Measurements from ENCODE around the gene AGBL4. TPM values are rescaled to one million over a fixed set of nuclear protein-coding genes. Genes with fewer than 3 reads are reported as not detected.
"Not testable (repeated sequence)": the region's sequence is repeated elsewhere in the genome, so short reads cannot be mapped to it uniquely, and the experiment has no call there.

The AGBL4 gene
- total RNA-seq, 2 experiments from 2014 or later = not detected

GRCh38 chr1:49036700-49037099 lies 987.1 kb downstream of the AGBL4 start:
- no peaks in the 10 kb centered on the region for H3K27me3 Mint-ChIP-seq
- no peaks in the 10 kb centered on the region for H3K9me3 Mint-ChIP-seq
- H3K4me1 Mint-ChIP-seq = no peaks in the 10 kb centered on the region
- no peak overlapping the region for H3K27ac Mint-ChIP-seq
- CTCF ChIA-PET = no interaction called here
- POLR2A ChIA-PET = no interaction called here
- no peak overlapping the region for H3K4me3 Mint-ChIP-seq
- H3K36me3 Mint-ChIP-seq (ENCODE audit: low read depth) = no peaks in the 10 kb centered on the region
- no peak for DNase-seq

DNA sequence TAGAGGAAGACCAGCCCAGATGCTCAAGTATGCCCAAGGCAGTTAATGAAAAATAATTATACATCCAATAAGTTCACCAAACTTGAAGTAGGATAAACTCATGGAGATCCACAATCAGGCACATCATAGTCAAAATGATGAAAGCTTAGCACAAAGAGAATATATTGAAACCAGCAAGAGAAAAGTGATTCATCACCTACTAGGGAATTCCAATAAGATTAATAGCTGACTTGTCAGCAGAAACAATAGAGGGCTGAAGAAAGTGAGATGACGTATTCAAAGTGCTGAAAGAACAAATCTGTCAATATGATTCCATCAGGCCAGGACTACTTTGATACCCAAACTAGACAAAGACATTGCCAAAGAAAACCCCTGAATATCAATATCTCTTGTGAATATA lies 995.4 kb downstream of the AGBL4 start:
- peaks cover 5% of the 10 kb centered on the region for H3K9me3 Mint-ChIP-seq
- H3K4me1 Mint-ChIP-seq = no peaks in the 10 kb centered on the region
- no peaks in the 10 kb centered on the region for H3K27me3 Mint-ChIP-seq
- no peak overlapping the region for H3K4me3 Mint-ChIP-seq
- CTCF ChIA-PET = no interaction called here
- H3K27ac Mint-ChIP-seq = no peak overlapping the region
- no peaks in the 10 kb centered on the region for H3K36me3 Mint-ChIP-seq (ENCODE audit: low read depth)
- DNase-seq = no peak
- POLR2A ChIA-PET = no interaction called here

GRCh38 chr1:49026230-49026811 lies 997.4 kb downstream of the AGBL4 start:
- CTCF ChIA-PET = no interaction called here
- peaks cover 5% of the 10 kb centered on the region for H3K9me3 Mint-ChIP-seq
- H3K4me3 Mint-ChIP-seq = no peak overlapping the region
- DNase-seq = no peak
- POLR2A ChIA-PET = no interaction called here
- no peaks in the 10 kb centered on the region for H3K27me3 Mint-ChIP-seq
- H3K4me1 Mint-ChIP-seq = no peaks in the 10 kb centered on the region
- no peak overlapping the region for H3K27ac Mint-ChIP-seq
- no peaks in the 10 kb centered on the region for H3K36me3 Mint-ChIP-seq (ENCODE audit: low read depth)

DNA sequence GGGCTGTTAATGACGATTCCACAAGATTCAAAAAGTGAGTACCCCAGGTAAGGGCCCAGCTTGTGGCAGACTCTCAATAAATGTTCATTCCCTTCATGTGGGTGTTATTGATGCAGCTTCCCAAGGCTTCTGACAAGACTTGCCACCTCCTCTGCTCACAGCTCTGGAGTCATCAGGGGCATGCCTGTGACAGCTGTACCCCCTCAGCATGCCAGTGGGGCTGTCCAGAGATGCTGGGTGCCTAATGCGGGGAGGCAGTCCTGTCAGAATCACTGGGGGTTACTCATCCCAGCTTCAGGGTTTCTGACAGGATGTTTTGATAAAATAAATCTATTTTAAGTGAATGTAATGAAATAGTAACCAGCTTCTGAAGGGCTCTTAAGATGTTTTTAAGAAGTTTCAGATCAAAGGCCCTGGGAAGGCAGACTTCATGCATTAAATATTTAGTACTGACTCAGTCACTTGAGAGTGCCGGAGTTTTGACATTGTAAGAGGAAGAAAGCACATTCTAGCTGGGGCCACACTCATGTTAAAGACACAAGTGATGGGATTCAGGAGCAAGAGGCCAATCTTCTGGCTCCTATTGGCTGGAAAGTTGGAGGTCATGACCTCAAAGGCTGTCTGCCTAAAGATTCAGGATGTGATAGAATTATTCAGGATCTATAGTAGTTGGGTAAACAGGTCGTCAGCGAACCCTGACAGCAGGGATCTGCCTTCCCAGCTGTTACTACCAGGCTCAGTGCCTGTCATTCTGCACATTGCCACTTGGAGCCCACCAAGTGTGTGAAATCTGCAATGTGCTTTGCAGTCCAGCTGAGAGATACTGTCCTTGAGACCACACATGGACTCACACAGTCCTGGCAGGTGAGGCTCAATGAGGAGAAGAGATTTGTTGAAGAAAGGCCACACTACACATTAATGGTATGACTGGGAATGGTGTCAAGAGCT lies 1007.5 kb downstream of the AGBL4 start:
- H3K9me3 Mint-ChIP-seq = no peaks in the 10 kb centered on the region
- POLR2A ChIA-PET = no interaction called here
- no peaks in the 10 kb centered on the region for H3K27me3 Mint-ChIP-seq
- no peaks in the 10 kb centered on the region for H3K36me3 Mint-ChIP-seq (ENCODE audit: low read depth)
- no peak for DNase-seq
- no peak overlapping the region for H3K4me3 Mint-ChIP-seq
- H3K27ac Mint-ChIP-seq = no peak overlapping the region
- CTCF ChIA-PET = no interaction called here
- no peaks in the 10 kb centered on the region for H3K4me1 Mint-ChIP-seq

GRCh38 chr1:49013079-49013478 lies 1010.7 kb downstream of the AGBL4 start:
- POLR2A ChIA-PET = no interaction called here
- Mint-ChIP-seq H3K27ac (no peak overlapping the region), H3K4me1 (no peaks in the 10 kb centered on the region), H3K9me3 (no peaks in the 10 kb centered on the region), H3K4me3 (no peak overlapping the region), H3K27me3 (no peaks in the 10 kb centered on the region), H3K36me3 (ENCODE audit: low read depth) (no peaks in the 10 kb centered on the region)
- CTCF ChIA-PET = no interaction called here
- no peak for DNase-seq

DNA sequence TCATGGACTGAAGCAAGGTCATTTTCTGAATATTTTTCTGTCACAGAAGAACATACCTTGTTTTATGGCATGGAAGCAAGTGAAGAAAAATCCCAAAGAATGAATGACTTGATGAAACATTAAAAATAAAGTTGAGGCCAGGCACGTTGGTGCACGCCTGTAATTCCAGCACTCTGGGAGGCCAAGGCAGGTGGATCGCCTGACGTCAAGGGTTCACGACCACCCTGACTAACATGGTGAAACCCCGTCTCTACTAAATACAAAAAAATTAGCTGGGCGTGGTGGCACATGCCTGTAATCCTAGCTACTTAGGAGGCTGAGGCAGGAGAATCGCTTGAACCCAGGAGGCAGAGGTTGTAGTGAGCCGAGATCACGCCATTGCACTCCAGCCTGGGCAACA lies 1020.8 kb downstream of the AGBL4 start:
- POLR2A ChIA-PET; H3K27me3 Mint-ChIP-seq; H3K9me3 Mint-ChIP-seq; DNase-seq; H3K36me3 Mint-ChIP-seq (ENCODE audit: low read depth); CTCF ChIA-PET; H3K27ac Mint-ChIP-seq; H3K4me1 Mint-ChIP-seq; H3K4me3 Mint-ChIP-seq: not testable (repeated sequence)

GRCh38 chr1:48999321-48999720 lies 1024.4 kb downstream of the AGBL4 start:
- H3K9me3 Mint-ChIP-seq = peaks cover under 1% of the 10 kb centered on the region
- H3K4me3 Mint-ChIP-seq = no peak overlapping the region
- no peak for DNase-seq
- ChIA-PET POLR2A (no interaction called here), CTCF (no interaction called here)
- no peaks in the 10 kb centered on the region for H3K4me1 Mint-ChIP-seq
- no peaks in the 10 kb centered on the region for H3K27me3 Mint-ChIP-seq
- no peak overlapping the region for H3K27ac Mint-ChIP-seq
- no peaks in the 10 kb centered on the region for H3K36me3 Mint-ChIP-seq (ENCODE audit: low read depth)

DNA sequence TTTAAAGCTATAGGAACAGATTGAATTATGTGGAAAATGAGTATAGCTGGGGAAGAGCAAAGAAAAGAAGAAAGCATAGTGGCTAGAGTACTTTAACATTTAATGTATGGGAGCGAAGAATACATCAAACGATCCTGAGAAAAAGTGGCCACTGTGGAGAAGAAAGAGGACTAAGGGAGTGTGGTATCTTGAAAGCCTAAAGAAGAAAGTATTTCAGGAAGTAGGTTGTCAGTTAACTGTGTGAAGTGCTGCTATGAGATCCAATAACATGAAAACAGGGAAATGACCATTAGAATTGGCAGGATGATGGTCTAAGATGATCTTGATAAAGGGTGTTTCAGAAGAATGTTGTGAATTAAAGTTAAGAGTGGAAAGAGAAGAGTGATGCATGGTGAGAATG lies 1027.4 kb downstream of the AGBL4 start:
- no peak overlapping the region for H3K27ac Mint-ChIP-seq
- no peaks in the 10 kb centered on the region for H3K27me3 Mint-ChIP-seq
- no peaks in the 10 kb centered on the region for H3K9me3 Mint-ChIP-seq
- no peak for DNase-seq
- no peaks in the 10 kb centered on the region for H3K36me3 Mint-ChIP-seq (ENCODE audit: low read depth)
- no peaks in the 10 kb centered on the region for H3K4me1 Mint-ChIP-seq
- ChIA-PET CTCF (no interaction called here), POLR2A (no interaction called here)
- H3K4me3 Mint-ChIP-seq = no peak overlapping the region

- POLR2A ChIA-PET = no interaction called here
- no peaks in the 10 kb centered on the region for H3K4me1 Mint-ChIP-seq
- no peak overlapping the region for H3K4me3 Mint-ChIP-seq
- no peak for DNase-seq
- no peak overlapping the region for H3K27ac Mint-ChIP-seq
- CTCF ChIA-PET = no interaction called here
- no peaks in the 10 kb centered on the region for H3K9me3 Mint-ChIP-seq
- no peaks in the 10 kb centered on the region for H3K27me3 Mint-ChIP-seq
- no peaks in the 10 kb centered on the region for H3K36me3 Mint-ChIP-seq (ENCODE audit: low read depth)
Observed at GRCh38 chr1:48988633-48989197, 1035.0 kb downstream of the AGBL4 start.

GRCh38 chr1:48979940-48980339 lies 1043.8 kb downstream of the AGBL4 start:
- no peaks in the 10 kb centered on the region for H3K36me3 Mint-ChIP-seq (ENCODE audit: low read depth)
- ChIA-PET POLR2A (no interaction called here), CTCF (no interaction called here)
- DNase-seq = no peak
- no peaks in the 10 kb centered on the region for H3K27me3 Mint-ChIP-seq
- H3K27ac Mint-ChIP-seq = no peak overlapping the region
- peaks cover 3% of the 10 kb centered on the region for H3K9me3 Mint-ChIP-seq
- H3K4me1 Mint-ChIP-seq = no peaks in the 10 kb centered on the region
- no peak overlapping the region for H3K4me3 Mint-ChIP-seq

- no peaks in the 10 kb centered on the region for H3K4me1 Mint-ChIP-seq
- no peaks in the 10 kb centered on the region for H3K27me3 Mint-ChIP-seq
- H3K36me3 Mint-ChIP-seq (ENCODE audit: low read depth) = no peaks in the 10 kb centered on the region
- no peak overlapping the region for H3K4me3 Mint-ChIP-seq
- H3K9me3 Mint-ChIP-seq = peaks cover 3% of the 10 kb centered on the region
- POLR2A ChIA-PET = no interaction called here
- DNase-seq = no peak
- no peak overlapping the region for H3K27ac Mint-ChIP-seq
- CTCF ChIA-PET = no interaction called here
Observed at GRCh38 chr1:48978413-48978812, 1045.3 kb downstream of the AGBL4 start.

DNA sequence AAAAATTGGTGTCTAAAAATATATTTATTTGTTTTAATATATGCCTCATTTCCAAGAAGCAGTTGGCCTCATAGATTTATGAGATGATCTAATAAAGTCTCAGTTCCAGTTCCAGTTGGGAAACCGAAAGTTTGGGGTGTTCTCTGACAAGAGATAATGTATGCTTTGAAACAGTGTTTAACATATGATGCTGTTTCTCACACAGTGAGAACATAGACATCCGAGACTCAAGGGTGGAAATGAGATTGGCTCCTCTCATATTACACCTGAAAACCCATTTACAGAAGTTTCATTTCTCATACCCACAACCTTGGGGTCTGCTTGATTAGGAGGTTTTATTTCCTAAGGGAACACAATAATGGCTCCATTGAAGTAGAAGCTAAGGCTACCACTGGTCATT lies 1046.5 kb downstream of the AGBL4 start:
- Mint-ChIP-seq H3K27me3 (no peaks in the 10 kb centered on the region), H3K4me1 (no peaks in the 10 kb centered on the region), H3K36me3 (ENCODE audit: low read depth) (no peaks in the 10 kb centered on the region), H3K4me3 (no peak overlapping the region), H3K27ac (no peak overlapping the region), H3K9me3 (peaks cover 3% of the 10 kb centered on the region)
- DNase-seq = no peak
- ChIA-PET CTCF (no interaction called here), POLR2A (no interaction called here)

DNA sequence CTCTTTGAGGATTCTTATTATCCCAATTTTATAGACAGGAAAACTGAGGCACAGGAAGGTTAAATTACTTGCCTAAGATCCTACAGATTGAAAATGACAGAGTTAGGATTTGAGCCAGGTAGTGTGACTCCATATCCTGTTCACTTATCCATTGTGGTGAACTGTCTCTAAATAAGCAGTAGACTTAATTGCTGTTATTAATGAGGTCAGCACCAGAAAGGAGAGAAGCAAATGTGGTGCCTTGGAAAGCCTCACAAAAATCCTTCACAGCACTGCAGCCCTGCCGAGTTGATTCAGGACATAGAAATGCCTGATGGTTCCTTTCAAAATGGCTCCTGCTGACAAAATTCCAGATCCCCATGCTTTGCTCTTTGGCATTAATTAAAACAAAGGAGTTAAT lies 1053.8 kb downstream of the AGBL4 start:
- no peaks in the 10 kb centered on the region for H3K9me3 Mint-ChIP-seq
- DNase-seq = no peak
- no peaks in the 10 kb centered on the region for H3K36me3 Mint-ChIP-seq (ENCODE audit: low read depth)
- POLR2A ChIA-PET = no interaction called here
- H3K27ac Mint-ChIP-seq = no peak overlapping the region
- H3K27me3 Mint-ChIP-seq = no peaks in the 10 kb centered on the region
- no peak overlapping the region for H3K4me3 Mint-ChIP-seq
- H3K4me1 Mint-ChIP-seq = no peaks in the 10 kb centered on the region
- CTCF ChIA-PET = no interaction called here

- H3K36me3 Mint-ChIP-seq (ENCODE audit: low read depth) = no peaks in the 10 kb centered on the region
- H3K27ac Mint-ChIP-seq = no peak overlapping the region
- ChIA-PET CTCF (no interaction called here), POLR2A (no interaction called here)
- H3K27me3 Mint-ChIP-seq = no peaks in the 10 kb centered on the region
- H3K4me1 Mint-ChIP-seq = no peaks in the 10 kb centered on the region
- no peak overlapping the region for H3K4me3 Mint-ChIP-seq
- no peak for DNase-seq
- H3K9me3 Mint-ChIP-seq = no peaks in the 10 kb centered on the region
Observed at GRCh38 chr1:48967318-48967717, 1056.4 kb downstream of the AGBL4 start.
